ENCODE results near the gene ZSWIM3.

Gene ZSWIM3

DNA sequence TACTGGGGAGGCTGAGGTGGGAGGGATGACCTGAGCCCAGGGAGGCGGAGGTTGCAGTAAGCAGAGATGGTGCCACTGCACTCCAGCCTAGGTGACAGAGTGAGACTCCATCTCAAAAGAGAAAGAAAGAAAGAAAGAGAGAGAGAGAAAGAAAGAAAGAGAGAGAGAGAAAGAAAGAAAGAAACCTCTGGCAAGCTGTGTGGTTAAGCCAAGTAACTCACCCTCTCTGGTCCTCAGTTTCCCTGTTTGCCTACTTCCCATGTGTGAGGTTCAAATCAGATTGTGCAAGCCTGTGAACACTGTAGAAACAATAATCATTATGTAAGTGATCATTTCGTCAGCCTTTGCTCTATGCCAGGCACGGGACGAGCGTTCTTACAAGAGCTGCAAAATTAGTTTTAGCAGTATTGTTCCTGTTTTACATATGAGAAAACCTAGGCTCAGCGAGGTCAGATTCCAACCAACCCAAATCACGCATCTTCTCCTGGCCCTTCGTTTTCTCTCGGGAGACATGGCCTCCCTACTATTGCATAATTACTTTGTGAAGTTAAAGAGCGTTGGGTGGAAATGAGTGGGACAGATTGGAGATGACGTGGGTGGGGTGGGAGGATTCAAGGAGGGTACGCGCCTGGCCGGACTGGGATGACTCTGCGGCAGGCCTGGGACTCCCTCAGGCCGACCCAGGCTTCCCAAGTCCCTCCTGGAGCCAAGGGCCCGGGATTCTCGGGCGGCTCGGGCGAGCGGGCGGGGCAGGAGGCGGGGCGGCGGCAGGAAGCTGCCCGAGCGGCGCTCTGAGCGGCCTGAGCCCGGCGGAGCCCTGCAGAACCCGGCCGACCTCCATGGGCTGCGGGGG lies 24.2 kb upstream of the ZSWIM3 start, which contains the start of gene SNX21:
Gene SNX21 (plus strand): TSS at position 770 of the 853 bp plus-strand sequence. CDS start 121 bp downstream, outside the sequence.
- DNase-seq (ENCODE audit: low read depth in 2 of 2), result no peak

- DNase-seq (ENCODE audit: low read depth in 2 of 2), result peak in 1 of 2 experiments; percentile 28
These were observed 23.3 kb upstream of the ZSWIM3 start for GRCh38 chr20:45833883-45834796.

DNA sequence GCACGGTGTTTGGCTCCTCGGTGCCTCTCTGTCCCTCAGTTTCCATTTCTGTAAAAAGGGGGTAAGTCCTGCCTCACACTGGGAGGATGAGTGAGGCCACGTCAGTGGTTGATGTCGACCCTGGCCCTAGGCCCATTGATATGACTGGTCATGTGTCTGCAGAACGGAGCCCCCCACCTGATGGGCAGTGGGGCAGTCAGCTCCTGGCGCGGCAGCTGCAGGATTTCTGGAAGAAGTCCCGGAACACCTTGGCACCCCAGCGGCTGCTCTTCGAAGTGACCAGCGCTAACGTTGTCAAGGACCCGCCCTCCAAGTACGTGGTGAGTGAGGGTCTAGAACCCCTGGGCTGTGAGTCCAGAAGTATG lies 22.6 kb upstream of the ZSWIM3 start:
- no peak for DNase-seq (ENCODE audit: low read depth in 2 of 2)

GRCh38 chr20:45835329-45835765 lies 22.1 kb upstream of the ZSWIM3 start:
- no peak for DNase-seq (ENCODE audit: low read depth in 2 of 2)

DNA sequence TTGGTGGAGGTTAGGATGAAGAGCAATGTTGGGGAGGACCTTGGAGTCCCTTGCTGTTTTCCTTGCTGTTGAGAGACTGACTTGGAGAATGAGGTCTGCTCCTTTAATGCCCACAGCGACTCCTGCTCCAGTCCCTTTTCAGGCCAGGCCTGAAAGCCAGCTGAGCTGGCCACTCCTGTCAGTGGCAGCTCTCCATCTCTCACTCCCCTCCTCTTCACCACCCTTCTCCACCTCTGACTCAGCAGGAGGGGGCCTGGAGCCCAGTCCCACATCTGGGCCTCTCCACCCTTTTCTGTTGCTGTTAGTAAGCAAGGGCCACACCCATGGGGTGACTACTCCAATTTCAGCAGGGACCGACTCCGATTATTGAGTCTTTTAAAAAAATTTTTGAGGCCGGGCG lies 21.6 kb upstream of the ZSWIM3 start:
- DNase-seq (ENCODE audit: low read depth in 2 of 2), result no peak

DNA sequence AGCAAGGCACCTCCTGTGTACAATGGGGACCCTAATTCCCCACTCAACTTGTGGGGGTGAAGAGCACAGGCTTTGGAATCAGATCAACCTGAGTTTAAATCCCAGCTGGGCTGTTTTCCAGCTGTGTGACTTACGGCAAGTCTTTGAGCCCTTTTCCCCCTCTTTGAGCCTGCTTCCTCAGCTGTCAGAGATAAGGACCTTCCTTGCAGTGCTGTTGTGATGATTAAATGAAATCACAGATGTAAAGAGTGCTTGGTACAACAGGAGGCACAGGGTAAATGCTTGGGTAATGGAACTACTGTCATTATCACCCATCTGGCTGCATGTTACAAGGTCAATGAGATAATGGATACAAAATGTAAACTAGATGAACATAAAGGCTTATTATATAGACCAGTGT lies 20.6 kb upstream of the ZSWIM3 start:
- no peak for DNase-seq (ENCODE audit: low read depth in 2 of 2)

GRCh38 chr20:45840700-45841198 lies 16.7 kb upstream of the ZSWIM3 start:
- DNase-seq (ENCODE audit: low read depth in 2 of 2), result no peak

DNA sequence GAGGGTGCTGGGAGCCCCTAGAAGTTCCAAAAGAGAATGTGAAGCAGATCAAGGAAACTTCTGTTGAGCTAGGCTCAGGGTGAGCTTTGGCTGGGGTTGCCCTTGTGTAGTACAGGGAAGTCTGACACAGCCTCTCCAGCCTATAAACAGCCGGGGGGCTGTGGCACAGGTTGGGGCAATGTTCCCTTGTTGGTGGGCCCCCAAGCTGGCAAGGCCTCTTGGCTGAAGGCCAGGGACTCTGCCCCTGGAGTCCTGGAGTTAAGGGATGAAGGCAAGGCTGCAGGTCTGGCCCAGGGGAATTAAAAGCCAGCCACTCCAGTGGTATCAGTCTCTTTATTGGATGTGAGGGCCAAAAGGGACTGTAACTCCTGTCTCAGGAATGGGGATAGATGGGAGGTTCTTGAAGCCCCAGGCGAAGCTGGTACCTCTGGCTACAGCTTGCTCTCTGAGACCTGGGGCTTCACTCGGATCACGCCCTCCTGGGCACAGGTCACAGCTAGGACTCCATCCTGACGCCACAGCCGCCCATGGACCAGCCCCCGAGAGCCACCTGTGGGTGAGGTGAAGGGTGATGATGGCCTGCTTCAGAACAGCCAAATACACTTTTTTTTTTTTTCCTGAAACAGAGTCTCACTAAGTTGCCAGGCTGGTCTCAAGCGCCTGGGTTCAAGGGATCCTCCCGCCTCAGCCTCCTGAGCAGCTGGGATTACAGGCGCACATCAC lies 15.8 kb upstream of the ZSWIM3 start:
- DNase-seq (ENCODE audit: low read depth in 2 of 2), result no peak

- DNase-seq (ENCODE audit: low read depth in 2 of 2), result no peak
These were observed 15.1 kb upstream of the ZSWIM3 start for GRCh38 chr20:45842169-45842812.

- DNase-seq (ENCODE audit: low read depth in 2 of 2), result no peak
These were observed 13.9 kb upstream of the ZSWIM3 start for GRCh38 chr20:45843506-45843905.

- DNase-seq (ENCODE audit: low read depth in 2 of 2), result no peak
These were observed 12.0 kb upstream of the ZSWIM3 start for GRCh38 chr20:45845452-45845851.

DNA sequence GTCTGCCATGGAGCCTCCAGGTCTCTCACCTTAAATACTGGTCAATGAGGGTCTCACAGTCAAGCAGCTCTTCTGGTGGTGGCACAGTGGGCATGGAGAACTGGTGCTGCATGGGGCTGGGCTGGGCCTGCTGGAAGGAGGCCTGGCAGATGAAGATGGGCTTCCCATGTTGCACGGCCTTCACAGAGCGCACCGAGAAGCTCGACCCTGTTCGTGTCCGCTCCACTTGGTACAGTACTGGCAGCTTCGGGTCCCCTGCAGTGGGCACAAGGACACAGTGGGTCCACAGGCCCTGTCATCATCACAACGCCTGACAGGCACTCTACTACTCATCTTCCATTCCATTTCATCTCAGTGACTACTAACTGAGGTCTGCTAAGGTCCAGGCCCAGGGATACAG lies 9.0 kb upstream of the ZSWIM3 start:
- no peak for DNase-seq (ENCODE audit: low read depth in 2 of 2)

DNA sequence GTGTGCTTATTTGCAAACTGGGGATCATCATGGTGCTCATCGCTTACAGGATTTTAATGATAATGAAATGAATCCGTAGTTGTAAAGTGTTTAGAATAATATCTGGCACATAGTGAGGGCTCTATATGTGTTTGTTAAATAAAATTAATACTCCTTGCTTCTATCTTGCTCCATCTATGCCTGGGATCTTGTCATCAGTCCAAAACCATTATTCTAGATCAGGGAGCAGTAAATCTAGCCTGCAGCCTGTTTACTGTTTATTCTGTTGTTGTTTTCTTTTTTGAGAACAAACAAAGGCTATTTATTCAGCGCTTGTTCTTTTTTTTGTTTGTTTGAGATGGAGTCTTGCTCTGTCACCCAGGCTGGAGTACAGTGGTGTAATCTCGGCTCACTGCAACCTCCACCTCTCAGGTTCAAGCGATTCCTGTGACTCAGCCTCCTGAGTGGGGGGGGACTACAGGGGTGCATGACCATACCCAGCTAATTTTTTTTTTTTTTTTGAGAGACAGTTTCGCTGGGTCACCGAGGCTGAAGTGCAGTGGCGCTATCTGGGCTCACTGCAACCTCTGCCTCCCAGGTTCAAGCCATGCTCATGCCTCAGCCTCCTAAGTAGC lies 8.3 kb upstream of the ZSWIM3 start:
- no peak for DNase-seq (ENCODE audit: low read depth in 2 of 2)

DNA sequence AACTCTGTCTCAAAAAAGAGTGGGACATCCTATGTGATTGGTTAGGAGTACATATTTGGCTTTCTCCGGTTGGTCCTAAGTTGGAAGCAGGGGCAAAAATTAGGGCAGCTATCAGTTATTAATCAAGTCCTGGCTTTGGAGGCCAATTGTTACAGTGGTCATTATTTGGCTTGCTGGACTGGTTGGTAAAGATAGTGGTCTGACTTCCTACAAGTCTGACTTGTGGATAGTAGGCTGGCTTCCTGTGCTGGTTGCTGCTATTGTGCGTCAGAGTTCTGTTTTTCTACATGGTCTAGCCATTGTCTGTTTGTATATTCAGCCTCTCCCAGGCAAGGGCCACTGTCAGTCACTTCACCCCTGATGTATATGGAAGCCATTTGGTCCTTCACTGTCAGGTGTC lies 7.2 kb upstream of the ZSWIM3 start:
- DNase-seq (ENCODE audit: low read depth in 2 of 2), result no peak

DNA sequence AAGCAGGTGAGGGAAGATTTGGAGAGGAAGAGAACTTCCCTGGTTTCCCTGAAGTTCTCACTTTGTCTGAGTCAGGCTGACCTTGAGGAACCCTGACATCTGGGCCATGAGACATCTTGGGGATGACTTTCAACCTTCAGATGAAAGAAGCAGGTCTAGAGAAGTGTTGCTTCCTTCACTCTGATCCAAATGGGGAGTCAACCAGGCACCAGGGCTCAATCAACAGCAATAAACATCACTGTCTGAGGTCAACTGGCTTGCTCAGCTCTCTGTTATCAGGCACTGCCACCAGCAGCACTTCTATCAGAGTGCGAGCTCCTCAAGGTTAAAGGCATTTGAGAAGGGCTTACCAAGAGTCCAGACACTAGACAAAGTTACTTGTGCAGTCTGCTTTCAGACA lies 6.5 kb upstream of the ZSWIM3 start:
- no peak for DNase-seq (ENCODE audit: low read depth in 2 of 2)

DNA sequence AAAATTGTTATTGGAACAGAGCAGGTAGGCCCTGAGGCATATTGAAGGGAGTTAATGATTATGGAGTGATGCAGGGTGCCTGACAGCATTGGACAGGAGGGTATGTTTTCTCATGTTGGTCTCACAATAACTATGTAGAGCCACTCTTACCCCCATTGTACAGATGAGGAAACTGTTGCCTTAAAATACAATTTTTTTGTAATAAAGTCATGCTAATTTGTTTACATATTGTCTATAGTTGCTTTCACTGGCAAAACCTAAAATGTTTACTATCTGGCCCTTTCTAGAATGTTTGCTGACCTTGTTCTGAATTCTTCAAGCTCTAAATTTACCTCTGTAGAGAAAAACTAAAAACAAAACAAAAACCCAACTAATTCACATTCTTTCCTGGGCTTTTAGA lies 5.9 kb upstream of the ZSWIM3 start:
- DNase-seq (ENCODE audit: low read depth in 2 of 2), result no peak

- DNase-seq (ENCODE audit: low read depth in 2 of 2), result no peak
These were observed 5.1 kb upstream of the ZSWIM3 start for GRCh38 chr20:45852326-45852725.

DNA sequence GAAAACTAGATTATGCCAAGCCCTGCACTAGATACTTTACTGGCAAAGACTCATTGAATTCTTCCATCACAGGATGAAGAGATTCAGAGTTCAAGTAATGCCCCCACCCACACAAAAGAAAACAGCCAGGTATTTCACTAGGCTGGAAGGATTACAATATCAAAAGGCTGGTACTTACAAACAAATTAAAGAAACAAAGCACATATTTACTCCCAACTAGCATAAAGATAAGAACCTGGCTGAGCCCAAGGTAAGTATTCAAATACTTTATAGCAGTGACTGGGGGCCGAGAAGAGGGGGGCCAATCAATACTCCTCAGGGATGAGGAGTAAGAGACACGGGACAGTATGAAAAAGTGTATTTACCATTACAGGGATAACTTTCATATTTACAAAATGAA lies 3.9 kb upstream of the ZSWIM3 start:
- no peak for DNase-seq (ENCODE audit: low read depth in 2 of 2)

GRCh38 chr20:45857882-45858216 lies 435 bp downstream of the ZSWIM3 start:
- peak in 1 of 2 experiments; percentile 41 for DNase-seq (ENCODE audit: low read depth in 2 of 2)

GRCh38 chr20:45859916-45860315 lies 2.5 kb downstream of the ZSWIM3 start:
- DNase-seq (ENCODE audit: low read depth in 2 of 2), result no peak

All from stimulated activated CD4-positive, alpha-beta T cell treated with anti-CD3 and anti-CD28 coated beads, Interleukin-12 subunit alpha, Interleukin-12 subunit beta, amount 100 ng/mL, for 24 hours (primary cell).